ENCODE results near the gene RAB12.
"Not testable (repeated sequence)": the region's sequence is repeated elsewhere in the genome, so short reads cannot be mapped to it uniquely, and the experiment has no call there.

Gene RAB12

DNA sequence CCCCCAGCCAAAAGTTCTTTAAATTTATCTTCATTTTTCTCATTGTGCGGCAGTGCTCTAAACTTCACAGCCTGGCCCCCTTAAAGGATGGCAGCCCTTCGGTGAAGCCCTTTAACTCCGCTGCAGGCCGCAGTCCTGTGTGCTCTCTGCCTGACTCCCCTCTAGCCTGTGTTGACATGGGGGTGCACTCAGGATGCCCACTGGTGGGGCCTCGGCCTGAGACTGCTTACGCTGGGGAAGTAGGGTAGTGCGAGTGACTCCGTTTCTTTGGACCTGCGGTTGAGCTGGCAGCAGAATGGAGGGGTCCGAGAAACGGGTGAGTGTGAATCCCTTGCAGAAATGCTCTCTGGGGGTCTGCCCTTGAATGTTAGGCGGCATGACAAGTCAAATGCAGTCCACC is 5.6 kb downstream of the RAB12 start:
- no peak for DNase-seq

DNA sequence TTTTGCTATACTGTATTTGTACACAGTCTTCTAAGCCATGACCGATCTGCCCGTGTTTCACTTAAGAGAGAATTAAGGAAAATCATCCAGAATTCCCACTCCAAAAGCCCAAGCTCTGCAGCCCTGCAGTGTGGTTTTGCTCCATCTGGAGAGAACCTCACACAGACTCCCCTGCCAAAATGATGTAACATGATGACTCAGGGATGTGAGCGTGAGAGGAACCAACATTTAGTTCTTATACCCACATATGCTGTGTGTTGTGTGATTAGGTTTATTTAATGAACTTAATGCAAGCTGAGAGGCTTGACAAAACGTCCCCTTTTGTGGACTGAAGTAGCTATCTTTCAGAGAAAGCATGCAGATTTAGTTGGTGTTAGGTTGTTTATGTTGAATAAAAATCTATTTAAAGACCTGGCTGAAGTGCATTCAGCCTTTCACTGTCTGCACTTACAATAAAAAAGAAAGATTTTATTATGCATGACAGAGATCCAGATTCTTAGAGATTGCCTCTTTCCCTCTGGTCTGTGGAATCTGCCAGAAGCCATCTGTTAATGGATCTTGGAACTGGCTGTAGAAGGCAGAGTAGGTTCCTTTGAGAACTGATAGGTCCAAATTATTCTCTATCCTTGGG is 6.3 kb downstream of the RAB12 start:
- no peak for DNase-seq

DNA sequence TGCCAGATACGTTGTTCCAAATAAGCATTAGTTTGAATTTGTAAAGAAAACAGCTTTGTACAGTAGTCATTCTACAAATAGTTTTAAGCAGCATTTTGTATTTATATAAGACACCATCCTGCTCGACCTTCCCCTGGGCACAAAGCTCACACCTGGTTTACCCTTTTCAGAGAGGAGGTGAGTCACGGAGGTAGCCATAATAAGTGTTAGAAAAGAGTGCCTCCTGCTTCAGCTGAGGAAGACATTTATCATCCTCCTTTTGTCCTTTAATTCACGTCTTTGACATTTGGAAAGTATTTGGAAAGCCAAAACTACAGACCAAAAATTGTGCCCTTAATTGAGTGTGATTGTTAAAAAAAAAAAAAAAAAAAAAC is 6.8 kb downstream of the RAB12 start:
- DNase-seq, result no peak

DNA sequence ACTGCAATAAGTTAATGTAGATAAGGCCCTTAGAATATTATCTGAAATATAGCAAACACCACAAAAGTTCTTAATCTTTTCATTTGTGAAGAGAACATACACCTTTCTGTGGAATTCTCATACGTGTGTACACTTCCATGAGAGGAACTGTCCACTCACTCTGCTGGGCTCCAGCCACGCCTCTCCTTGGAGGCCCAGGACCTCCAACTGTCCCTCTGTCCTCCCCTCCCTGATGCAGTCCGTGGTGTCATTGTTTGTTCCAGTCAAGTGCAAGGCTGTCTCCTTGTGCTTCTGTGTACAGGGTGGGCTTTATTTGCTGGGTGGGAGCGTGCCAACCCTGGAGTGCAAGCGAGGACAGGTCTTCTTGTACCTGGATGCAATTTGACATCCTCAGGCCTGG is 8.7 kb downstream of the RAB12 start:
- DNase-seq, result no peak

DNA sequence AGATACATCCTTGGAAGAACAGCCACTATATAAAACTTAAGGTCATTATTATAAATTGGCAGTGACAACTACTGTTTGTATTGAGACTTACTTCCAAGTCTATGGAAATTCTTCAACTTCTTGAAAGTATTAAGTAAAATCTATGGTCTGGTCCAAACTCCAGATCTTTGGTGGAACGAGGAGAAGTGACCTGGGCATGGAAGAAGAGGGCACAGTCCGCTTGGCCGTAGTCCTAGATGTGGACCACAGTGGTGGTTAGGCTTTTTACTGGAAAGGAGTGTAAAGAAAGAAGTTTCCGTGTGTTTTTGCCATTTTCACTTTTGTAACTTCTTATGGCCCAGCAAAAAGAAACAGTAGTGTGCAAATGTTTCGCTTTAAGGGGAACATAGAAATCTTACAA is 9.8 kb downstream of the RAB12 start:
- DNase-seq, result no peak

DNA sequence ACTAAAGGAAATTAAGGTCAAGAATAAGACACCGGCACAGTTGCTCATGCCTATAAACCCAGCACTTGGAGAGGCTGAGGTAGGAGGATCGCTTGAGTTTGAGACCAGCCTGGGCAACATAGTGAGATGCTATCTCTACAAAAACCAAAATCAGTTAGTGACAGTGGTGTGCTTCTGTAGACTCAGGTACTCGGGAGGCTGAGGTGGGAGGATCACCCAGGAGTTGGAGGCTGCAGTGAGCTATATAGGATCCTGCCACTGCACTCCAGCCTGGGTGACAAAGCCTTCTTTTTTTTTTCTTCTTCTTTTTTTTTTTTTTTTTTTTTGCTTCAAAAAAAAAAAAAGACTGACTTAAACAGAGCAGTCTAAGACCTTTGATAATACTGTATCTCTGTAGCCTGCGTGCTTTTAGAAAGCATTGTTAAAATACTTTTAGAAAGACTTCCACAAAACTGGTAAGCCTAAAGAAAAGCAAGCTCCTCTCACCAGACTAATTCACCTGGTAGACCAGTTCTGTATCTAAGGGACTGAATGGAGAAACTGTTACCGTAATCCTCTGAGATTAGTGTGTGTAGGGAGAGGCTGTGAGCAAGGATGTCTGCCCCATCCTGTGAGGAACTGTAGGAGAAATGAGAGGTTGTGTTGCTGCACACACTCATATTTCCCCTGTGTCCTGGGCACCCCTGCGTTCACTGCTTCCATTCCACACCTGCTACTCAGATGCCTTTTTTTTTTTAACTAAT is 10.8 kb downstream of the RAB12 start:
- DNase-seq, result no peak

DNA sequence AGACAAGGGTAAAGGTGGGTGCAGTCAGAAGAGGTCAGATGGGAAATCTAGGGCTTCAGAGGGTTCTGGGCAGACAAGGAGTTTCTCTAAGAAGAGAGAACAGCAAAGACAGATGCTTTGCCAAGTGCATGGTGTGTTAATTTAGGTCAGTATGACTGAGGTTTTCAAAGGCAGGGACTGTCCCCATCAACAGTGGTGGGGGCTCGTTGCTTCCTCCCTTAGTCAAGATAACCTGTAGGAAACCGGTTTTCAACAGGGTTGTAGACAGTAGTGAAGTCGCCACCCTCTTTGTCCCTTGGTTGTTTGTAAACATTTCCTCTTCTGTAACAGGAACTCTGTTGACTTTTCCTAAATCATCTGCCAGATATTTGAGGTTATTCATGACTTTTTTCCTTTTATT is 11.6 kb downstream of the RAB12 start:
- DNase-seq, result no peak

DNA sequence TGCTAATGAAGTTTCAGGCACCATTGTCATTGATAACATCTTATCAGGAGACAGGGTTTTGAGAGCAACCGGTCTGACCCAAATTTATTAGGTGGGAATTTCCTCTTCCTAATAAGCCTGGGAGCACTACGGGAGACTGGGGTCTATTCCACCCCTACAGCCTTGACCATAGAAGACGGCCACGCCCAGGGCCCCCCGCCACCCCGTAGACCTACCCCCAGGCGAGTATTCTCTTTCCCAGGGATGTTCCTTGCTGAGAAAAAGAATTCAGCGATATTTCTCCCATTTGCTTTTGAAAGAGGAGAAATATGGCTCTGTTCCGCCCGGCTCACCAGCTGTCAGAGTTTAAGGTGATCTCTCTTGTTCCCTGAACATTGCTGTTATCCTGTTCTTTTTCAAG is 13.4 kb downstream of the RAB12 start:
- DNase-seq, result not testable (repeated sequence)

DNA sequence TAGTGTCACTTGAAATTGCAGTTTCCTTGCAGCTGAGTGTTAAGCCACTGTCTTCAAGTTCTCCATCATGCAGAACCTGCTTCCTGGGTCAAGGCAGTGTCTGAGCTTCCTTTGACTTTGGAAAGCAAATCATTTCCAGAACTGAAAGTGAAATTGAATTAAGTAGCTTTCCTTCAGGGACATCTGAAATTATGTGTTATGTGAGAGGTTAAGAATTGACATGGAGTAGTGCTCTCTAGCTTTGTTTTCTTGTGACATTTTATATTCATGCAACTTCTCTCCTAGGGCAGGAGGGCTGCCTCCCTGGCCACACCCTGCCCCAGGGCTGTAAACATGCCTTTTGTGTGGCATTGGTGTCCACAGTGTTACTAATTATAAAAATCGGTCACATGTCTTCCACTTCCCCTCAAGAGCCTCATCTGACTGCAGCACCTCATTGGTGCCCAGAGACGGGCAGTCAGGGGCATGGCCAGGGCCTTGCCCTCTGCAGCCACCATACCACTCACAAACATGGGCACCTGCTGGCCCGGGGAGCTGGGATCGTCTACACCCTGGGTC is 14.4 kb downstream of the RAB12 start:
- DNase-seq, result no peak

DNA sequence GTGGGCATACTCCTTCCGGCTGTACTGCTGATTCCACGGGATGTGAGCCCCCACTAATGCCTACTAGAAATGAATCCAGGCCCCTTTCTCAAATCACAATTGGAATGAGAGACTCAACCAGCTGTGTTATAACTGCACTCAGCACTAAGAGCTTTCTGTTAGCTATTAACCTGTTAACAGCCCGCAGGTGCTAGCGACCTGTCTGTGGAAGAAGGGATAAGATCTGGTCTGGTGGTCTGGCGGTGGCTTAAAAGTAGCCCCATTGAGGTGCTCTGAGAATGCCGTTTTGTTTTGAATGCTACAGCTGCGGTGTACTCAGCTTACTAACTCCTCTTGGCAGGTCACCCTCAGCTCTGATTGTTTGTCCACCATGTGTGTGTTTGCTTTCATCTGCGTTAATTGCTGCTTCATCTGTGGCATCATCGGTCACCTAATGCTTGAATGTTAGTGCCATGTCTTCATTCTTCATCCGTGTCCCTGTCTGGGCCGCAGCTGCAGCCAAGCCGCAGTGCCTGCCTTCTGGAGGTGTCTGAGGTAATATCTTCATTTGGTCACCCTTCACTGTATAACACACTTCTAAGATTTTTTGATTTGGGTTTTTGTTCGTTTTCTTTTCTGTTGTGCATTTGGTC is 16.3 kb downstream of the RAB12 start:
- no peak for DNase-seq

DNA sequence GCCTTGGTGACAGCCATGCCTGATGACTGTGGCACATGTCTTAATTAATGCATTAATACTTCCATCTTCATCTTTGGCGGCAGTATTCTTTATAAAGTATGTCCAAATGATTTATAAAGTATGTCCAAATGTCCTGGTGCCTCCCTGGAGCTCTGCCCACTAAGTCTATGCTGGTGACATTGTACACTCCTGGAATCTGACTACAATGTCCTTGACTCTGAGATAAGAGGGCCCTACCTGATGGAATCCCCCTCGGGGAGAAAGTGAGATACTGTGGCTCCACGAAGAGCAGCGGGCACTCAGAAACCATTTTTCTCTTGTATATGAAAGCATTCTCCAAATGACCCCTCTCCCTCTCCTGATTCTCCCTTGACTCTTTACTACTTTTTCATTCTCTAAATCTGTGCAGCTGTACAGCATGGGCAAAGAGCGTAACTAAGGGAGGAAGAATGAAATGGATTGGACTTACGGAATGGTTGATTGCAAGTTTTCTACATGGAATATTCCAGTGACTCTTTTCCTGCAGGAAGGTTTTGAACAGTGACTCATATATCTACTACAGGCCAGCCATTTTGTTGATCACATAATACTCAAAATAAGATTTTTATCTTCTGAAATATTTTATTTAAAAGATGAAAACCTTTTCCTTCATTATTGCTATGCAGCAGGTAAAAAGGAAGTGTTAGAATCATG is 17.3 kb downstream of the RAB12 start:
- DNase-seq, result no peak

DNA sequence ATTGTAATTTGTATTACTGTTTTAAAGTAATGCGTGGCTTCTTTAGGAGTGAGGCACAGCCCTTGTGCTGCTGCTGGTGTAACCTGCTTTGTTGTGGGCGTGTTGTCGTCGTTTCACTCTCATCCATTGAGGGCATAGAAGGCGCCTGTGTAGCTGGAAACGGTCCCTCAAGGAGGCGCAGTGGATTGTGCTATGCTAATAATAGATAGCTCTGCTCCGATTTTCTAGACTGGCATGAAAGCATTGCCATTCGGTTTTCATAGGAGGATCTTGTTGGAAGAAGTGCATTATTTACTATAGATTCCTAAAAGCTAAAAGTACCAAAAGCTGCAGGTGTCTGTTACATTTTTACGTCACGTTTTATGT is 17.9 kb downstream of the RAB12 start:
- DNase-seq, result no peak

DNA sequence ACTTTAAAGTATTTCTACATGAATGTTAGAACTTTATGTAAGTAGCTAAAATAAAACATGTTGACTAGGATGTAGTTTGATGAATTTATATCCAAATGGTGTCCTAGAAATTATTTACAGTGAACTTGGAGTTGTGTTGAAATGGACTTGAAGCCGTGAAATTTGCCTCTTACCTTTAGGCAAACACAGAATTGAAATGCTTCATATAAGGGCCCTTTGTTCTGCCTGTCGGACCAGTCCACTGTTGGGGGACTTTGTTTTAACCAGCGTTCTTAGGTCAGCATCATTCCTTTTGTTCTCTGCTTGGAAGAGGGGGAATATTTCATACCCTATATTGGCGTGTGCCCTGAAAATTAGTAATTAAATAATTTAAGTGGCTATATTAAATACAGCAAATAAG is 18.3 kb downstream of the RAB12 start:
- no peak for DNase-seq

DNA sequence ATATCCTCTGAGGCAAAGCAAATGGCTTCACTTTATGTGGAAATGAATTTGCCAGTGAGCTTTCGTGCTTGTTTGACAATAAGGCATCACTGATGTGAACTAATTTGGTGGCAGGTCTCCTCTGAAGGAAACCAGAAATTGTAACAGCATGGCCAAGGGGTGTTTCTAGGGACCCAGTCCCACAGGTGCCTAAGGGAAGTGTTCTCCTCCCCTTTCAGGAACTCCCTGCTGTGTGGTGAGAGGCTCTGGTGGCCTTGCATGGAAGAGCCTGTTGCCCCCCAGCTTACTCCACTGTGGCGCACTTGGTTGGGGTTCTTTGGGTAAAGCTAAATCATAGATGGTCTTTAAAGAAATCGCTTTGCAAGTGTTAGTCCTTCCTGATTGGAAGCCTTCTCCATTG is 20.4 kb downstream of the RAB12 start:
- no peak for DNase-seq

DNA sequence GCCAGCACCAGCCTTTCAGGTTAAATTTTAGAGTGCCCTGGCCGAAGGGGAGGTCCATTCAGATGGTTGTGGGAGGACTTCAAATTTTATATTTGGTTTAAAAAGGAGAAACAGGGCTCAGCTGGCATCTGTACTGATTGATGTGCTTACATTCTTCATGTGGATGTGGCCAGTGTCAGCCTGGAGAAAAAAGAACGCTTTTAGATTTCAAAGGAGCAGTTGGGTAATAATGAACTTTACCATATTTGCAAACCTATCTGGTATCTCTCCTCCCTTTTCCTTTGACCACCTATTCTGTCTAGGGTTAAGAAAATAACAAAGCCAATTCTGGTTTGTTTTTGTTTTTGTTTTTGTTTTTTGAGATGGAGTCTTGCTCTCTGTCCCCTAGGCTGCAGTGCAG is 21.3 kb downstream of the RAB12 start:
- DNase-seq, result no peak

DNA sequence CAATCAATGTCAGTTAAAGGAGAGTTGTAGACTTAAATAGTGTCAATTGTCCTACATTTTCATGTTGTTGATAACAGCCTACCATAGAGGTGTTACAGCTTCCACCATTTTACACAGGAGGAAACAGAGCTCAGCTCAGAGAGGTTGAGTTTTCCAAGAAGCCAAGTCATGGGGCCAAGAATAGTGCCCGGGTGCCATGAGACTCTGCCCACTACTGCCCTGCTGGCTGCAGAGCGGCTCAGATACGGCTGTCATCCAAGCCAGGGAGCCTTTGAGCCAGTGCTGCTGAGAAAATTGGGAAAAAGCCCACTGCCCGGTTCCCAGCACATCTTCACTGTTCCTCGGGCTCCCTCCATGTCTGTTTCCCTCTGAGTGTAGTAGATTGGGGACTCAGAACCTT is 22.0 kb downstream of the RAB12 start:
- no peak for DNase-seq

DNA sequence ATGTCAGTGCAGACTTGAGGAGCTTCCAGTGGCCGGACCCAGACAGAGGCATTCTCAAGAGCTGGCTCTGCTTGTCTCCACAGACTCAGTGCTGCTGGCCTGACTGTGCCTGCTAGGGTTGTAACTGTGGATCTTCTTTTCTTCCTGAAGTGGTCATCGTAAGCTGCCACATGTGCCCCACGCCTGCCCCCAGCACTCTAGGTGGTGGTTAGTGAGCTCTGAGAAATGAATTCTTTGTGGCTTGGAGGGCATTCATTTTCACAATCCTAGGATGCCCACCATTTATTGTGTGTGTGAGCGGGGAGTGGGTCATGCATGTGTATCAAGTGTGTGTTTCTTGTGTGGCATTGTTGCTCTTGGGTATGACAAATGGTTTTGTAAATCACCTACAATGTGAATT is 23.1 kb downstream of the RAB12 start:
- no peak for DNase-seq

DNA sequence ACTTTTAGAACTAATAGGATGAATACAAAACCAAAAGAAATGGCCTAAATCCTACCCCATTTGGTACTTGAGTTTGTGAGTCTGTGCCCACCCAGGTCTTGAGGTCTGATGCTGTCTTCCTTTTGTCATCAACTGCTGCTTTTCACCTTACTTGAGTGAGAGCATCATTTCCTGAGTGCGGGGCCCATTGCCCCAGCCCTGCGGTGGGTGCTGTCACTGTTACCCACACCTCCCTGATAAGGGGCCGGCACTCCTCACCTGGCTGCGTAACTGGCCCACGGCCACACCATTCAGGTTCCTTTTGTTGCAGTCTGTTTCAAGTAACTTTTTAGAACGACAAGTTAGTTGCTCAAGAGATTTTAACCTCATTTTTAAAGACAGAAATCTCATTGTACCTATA is 25.3 kb downstream of the RAB12 start:
- DNase-seq, result no peak

DNA sequence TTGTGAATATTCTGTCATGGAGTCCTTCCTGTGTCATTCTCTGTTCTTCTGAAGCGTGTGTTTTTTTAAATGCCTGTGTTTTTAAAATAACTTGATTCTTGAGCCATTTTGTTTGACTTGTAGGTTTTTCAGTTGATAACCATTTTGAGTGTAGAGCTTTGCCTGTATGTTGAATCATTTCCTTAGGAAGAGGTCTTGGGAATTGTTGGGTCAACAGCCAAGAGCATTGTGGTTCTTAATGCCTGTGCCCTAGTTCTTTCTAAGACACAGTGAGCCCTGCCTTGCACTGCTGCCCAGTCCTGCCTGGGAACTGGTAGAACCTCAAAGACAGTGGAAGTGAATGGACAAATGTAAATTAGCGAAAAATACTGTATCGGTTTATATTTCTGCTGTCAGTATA is 25.9 kb downstream of the RAB12 start:
- no peak for DNase-seq

DNA sequence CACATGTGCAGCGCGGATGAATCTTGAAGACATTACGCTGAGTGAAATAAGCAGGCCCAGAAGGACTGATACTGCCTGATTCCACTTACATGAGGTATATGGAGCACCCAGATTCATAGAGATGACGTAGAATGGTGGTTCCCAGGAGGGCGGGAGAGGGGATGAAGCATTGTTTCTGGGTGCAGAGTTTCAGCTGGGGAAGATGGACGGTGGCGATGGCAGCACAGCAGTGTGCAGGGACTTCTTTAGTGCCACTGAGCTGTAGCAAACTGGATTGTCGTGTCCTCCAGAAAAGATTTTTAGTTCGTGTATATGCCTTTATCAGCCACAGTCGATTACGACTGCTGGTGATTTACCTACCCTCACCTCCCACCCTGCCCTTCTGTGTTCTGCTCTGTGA is 30.5 kb downstream of the RAB12 start:
- DNase-seq, result no peak

DNA sequence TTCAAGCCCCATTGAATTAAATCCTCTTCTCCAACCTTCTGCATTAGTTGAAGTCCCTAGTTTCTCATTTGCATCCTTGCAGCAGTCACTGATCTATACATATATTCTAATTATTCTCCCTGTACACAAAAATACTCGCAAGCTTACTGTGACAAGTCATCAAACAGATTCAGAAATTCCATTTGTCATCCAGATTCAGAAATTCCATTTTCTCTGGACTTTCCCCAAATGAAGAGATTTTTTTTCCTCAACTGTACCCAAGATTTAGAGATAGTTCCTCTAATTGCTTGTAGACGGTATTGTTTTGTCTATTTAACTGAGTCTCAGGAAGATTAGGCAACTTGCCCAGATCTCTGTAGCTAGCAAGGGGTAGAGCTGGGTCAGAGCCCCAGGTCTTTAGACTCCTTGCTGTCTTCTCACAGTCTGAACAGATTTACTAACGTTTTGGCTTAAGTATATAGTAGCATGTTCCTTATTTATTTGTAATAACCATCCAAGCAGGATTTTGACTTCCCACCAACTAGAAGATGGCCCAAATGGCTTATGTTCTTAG is 34.2 kb downstream of the RAB12 start:
- no peak for DNase-seq

DNA sequence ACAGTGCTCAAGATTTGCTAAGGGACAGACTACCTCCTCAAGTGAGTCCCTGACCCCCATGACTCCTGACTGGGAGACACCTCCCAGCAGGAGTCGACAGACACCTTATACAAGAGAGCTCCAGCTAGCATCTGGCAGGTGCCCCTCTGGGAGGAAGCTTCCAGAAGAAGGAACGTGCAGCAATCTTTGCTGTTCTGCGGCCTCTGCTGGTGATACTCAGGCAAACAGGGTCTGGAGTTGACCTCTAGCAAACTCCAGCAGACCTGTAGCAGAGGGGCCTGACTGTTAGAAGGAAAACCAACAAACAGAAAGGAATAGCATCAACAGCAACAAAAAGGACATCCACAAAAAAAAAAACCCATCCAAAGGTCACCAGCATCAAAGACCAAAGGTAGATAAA is 38.1 kb downstream of the RAB12 start:
- not testable (repeated sequence) for DNase-seq

DNA sequence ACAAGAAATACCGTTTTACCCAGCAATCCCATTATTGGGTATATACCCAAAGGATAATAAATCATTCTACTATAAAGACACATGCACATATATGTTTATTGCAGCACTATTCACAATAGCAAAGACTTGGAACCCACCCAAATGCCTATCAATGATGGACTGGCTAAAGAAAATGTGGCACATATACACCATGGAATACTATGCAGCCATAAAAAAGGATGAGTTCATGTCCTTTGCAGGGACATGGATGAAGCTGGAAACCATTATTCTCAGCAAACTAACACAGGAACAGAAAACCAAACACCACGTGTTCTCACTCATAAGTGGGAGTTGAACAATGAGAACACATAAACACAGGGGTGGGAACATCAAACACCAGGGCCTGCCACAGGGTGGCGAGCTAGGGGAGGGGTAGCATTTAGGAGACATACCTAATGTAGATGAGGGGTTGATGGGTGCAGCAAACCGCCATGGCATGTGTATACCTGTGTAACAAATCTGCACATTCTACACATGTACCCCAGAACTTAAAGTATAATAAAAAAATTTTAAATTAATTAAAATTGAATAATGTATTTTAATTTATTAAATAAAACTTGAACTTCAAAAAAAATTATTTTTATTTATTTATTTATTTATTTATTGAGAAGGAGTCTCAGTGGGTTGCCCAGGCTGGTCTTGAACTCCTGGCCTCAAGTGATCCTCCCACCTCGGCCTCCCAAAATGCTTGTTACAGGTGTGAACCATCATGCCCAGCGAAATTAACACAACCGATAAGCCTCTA is 42.4 kb downstream of the RAB12 start:
- not testable (repeated sequence) for DNase-seq
